ENCODE measurements around the gene SCML1. TPM values are rescaled to one million over a fixed set of nuclear protein-coding genes. Genes with fewer than 3 reads are reported as not detected.

Gene SCML1
- total and polyA plus RNA-seq, 2 of the 4 experiments (the other 2 are of a cell fraction): 4.1 to 12.2 TPM

DNA sequence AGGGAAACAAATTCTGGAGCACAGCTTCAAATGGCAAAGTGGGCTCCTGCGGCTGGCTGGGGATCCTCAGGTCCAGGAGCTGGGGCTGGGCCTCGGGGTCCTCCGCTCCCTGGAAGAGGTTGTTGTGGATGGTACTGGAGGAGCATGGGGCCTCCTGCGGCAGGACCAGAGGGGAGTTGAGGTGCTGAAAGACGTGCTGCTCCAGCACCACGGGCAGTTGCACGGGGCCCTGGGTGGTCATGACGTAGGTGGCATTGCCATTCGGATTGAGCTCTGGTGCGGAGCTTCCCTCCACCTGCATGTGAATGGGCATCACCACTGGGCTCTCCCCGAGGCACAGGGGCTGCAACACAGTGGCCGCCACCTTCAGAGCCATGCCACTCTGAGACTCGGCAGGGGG is 64.1 kb downstream of the SCML1 start:
- in situ Hi-C loops (cut with MboI; ENCODE audit: low sequenced_read_pairs) (no loop called here), intact Hi-C loops (cut with micrococcal nuclease) (no loop called here), dilution Hi-C loops (cut with HindIII; ENCODE audit: low sequenced_read_pairs, unreplicated experiment) (no loop called here)
- no peaks in the 10 kb centered on the region for H3K36me3 ChIP-seq (ENCODE audit: control insufficient read depth, insufficient read depth, low read length)
- no peak overlapping the region for H3K18ac ChIP-seq (ENCODE audit: low read depth, low read length)
- no peak overlapping the region for H3K4ac ChIP-seq (ENCODE audit: low read depth, low read length)
- H2BK15ac ChIP-seq (ENCODE audit: low read depth, low read length): no peak overlapping the region
- H3K9me3 ChIP-seq (ENCODE audit: control insufficient read depth, insufficient read depth, low read length): no peaks in the 10 kb centered on the region
- H2AK5ac ChIP-seq (ENCODE audit: low read depth, low read length): no peak overlapping the region
- H4K91ac ChIP-seq (ENCODE audit: insufficient read depth, low read depth, low read length): no peak overlapping the region
- ChIA-PET CTCF (no interaction called here), POLR2A (ENCODE audit: unreplicated experiment) (no interaction called here)
- H3K9ac ChIP-seq (ENCODE audit: low read depth, low read length): no peak overlapping the region
- DNase-seq (no peak), ATAC-seq (ENCODE audit: low read depth) (no peak)
- H3K79me1 ChIP-seq (ENCODE audit: low read depth in 1 of 2, low read length in 2 of 2): no peaks in the 10 kb centered on the region
- no peak overlapping the region for H3K14ac ChIP-seq (replicated peaks; ENCODE audit: low read depth, low read length)
- H3K23ac ChIP-seq (ENCODE audit: low read depth, low read length): no peak overlapping the region
- no peaks in the 10 kb centered on the region for H3K4me1 ChIP-seq (ENCODE audit: control insufficient read depth, insufficient read depth, low read length)
- H3K27ac ChIP-seq (ENCODE audit: insufficient read depth, low read length): no peak overlapping the region
- BruUV-seq (replicated peaks): no TSS peak
- no peak overlapping the region for H3K4me2 ChIP-seq (ENCODE audit: low read depth, low read length)
- no peak overlapping the region for H2BK120ac ChIP-seq (ENCODE audit: low read depth, low read length)
- H2AFZ ChIP-seq (replicated peaks; ENCODE audit: low read length, poor library complexity): no peak overlapping the region
- H4K8ac ChIP-seq (ENCODE audit: low read depth in 2 of 2, low read length in 2 of 2): no peak overlapping the region
- H4K5ac ChIP-seq (ENCODE audit: low read depth, low read length): no peak overlapping the region
- 81% methylated on average over 6 of the region's 13 CpGs; no CpG with 5 or more reads in 1 of the 2 experiments for WGBS, 2 experiments (ENCODE audit: extremely low coverage in 2 of 2, insufficient read length in 1 of 2)
- TF ChIP-seq, protein P1, sequence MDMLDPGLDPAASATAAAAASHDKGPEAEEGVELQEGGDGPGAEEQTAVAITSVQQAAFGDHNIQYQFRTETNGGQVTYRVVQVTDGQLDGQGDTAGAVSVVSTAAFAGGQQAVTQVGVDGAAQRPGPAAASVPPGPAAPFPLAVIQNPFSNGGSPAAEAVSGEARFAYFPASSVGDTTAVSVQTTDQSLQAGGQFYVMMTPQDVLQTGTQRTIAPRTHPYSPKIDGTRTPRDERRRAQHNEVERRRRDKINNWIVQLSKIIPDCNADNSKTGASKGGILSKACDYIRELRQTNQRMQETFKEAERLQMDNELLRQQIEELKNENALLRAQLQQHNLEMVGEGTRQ (IDR thresholded peaks at IDR 0.05; ENCODE audit: low read depth, low read length): no peak
- no peak for TF ChIP-seq CHD1 (IDR thresholded peaks at IDR 0.05; ENCODE audit: low read depth, low read length)
- no peak for TF ChIP-seq CEBPB (IDR thresholded peaks at IDR 0.05; ENCODE audit: low read depth, low read length)
- TF ChIP-seq, protein P2, sequence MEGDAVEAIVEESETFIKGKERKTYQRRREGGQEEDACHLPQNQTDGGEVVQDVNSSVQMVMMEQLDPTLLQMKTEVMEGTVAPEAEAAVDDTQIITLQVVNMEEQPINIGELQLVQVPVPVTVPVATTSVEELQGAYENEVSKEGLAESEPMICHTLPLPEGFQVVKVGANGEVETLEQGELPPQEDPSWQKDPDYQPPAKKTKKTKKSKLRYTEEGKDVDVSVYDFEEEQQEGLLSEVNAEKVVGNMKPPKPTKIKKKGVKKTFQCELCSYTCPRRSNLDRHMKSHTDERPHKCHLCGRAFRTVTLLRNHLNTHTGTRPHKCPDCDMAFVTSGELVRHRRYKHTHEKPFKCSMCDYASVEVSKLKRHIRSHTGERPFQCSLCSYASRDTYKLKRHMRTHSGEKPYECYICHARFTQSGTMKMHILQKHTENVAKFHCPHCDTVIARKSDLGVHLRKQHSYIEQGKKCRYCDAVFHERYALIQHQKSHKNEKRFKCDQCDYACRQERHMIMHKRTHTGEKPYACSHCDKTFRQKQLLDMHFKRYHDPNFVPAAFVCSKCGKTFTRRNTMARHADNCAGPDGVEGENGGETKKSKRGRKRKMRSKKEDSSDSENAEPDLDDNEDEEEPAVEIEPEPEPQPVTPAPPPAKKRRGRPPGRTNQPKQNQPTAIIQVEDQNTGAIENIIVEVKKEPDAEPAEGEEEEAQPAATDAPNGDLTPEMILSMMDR (conservative IDR thresholded peaks at IDR 0.05; ENCODE audit: low read depth, low read length): no peak
- TF ChIP-seq FOS (IDR thresholded peaks at IDR 0.05; ENCODE audit: low read depth, low read length): no peak
- TF ChIP-seq RCOR1 (IDR thresholded peaks at IDR 0.05; ENCODE audit: insufficient replicate concordance, low read length): no peak
- no peak for TF ChIP-seq RAD21 (IDR thresholded peaks at IDR 0.05; ENCODE audit: low read length)
- TF ChIP-seq RFX5 (IDR thresholded peaks at IDR 0.05; ENCODE audit: low read depth, low read length): no peak
- TF ChIP-seq, protein P3, sequence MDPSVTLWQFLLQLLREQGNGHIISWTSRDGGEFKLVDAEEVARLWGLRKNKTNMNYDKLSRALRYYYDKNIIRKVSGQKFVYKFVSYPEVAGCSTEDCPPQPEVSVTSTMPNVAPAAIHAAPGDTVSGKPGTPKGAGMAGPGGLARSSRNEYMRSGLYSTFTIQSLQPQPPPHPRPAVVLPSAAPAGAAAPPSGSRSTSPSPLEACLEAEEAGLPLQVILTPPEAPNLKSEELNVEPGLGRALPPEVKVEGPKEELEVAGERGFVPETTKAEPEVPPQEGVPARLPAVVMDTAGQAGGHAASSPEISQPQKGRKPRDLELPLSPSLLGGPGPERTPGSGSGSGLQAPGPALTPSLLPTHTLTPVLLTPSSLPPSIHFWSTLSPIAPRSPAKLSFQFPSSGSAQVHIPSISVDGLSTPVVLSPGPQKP (IDR thresholded peaks at IDR 0.05; ENCODE audit: borderline replicate concordance, low read depth, low read length): no peak
- no peak for TF ChIP-seq SMC3 (IDR thresholded peaks at IDR 0.05; ENCODE audit: low read depth, low read length)
- TF ChIP-seq MXI1 (IDR thresholded peaks at IDR 0.05; ENCODE audit: borderline replicate concordance, low read depth, low read length): no peak
- no peak for TF ChIP-seq NFE2L2 (IDR thresholded peaks at IDR 0.05; ENCODE audit: low read depth, low read length)
- TF ChIP-seq POLR2A (IDR thresholded peaks at IDR 0.05; ENCODE audit: low read depth, low read length): no peak
- no peak for TF ChIP-seq MAZ (IDR thresholded peaks at IDR 0.05; ENCODE audit: borderline replicate concordance, low read depth, low read length)
- no peak for TF ChIP-seq MAFK (IDR thresholded peaks at IDR 0.05; ENCODE audit: low read depth, low read length)
- TF ChIP-seq BHLHE40 (IDR thresholded peaks at IDR 0.05; ENCODE audit: low read depth, low read length): no peak
- no peak overlapping the region for H2BK20ac ChIP-seq (ENCODE audit: low read depth, low read length)
- H4K20me1 ChIP-seq (ENCODE audit: insufficient read depth, low read length): no peaks in the 10 kb centered on the region
- H3K56ac ChIP-seq (ENCODE audit: extremely low read depth, insufficient read depth, low read length): no peak overlapping the region
- no peak overlapping the region for H2AK9ac ChIP-seq (replicated peaks; ENCODE audit: low read depth, low read length, poor library complexity)
- no peak overlapping the region for H3K4me3 ChIP-seq (ENCODE audit: insufficient read depth, low read depth, low read length)
- no peaks in the 10 kb centered on the region for H3K9me1 ChIP-seq (ENCODE audit: insufficient read depth, low read length)
- no peak overlapping the region for H2BK5ac ChIP-seq (ENCODE audit: low read depth, low read length, poor library complexity, severe bottlenecking)
- H3K27me3 ChIP-seq (ENCODE audit: control insufficient read depth, insufficient read depth, low read length): peaks cover 2% of the 10 kb centered on the region; the same call in 1 of the 2 replicates

All from IMR-90 (cell line).